GM23338 (cell line): Measurements from ENCODE around the gene MIAT.

ENCODE experiments used
- EZH2phosphoT487 ChIP-seq: fragments of 200-600 bp; sonication (generic); IDR thresholded peaks from one replicate; pipeline ENCODE4 v1.8.1; 2018; ENCODE audit warnings: antibody characterized with exemption; ENCODE audit not compliant: unreplicated experiment
- JUNB ChIP-seq: IDR thresholded peaks from one replicate; pipeline ENCODE4 v1.6.1; 2016; ENCODE audit warnings: antibody characterized with exemption; ENCODE audit not compliant: unreplicated experiment
- POLR2AphosphoS5 ChIP-seq: IDR thresholded peaks from 2 replicates; pipeline ENCODE4 v1.6.1; 2016; ENCODE audit warnings: antibody characterized with exemption, low read depth
- REST ChIP-seq: IDR thresholded peaks from one replicate; pipeline ENCODE4 v1.6.1; 2018; ENCODE audit warnings: antibody characterized with exemption; ENCODE audit not compliant: unreplicated experiment
- TF ChIP-seq, protein P1 (sequence below), 2 experiments: fragments of 200-600 bp in 1 of 2; sonication (generic) in 1 of 2; conservative IDR thresholded peaks; 2 replicates each; pipeline versions ENCODE4 v1.5.1 to v1.6.1; 2016 to 2017; ENCODE audit warnings: antibody characterized with exemption in 2 of 2, low read depth in 2 of 2, mild to moderate bottlenecking in 2 of 2, moderate library complexity in 1 of 2

- TF ChIP-seq EZH2phosphoT487 = no peak
- TF ChIP-seq, protein P1, sequence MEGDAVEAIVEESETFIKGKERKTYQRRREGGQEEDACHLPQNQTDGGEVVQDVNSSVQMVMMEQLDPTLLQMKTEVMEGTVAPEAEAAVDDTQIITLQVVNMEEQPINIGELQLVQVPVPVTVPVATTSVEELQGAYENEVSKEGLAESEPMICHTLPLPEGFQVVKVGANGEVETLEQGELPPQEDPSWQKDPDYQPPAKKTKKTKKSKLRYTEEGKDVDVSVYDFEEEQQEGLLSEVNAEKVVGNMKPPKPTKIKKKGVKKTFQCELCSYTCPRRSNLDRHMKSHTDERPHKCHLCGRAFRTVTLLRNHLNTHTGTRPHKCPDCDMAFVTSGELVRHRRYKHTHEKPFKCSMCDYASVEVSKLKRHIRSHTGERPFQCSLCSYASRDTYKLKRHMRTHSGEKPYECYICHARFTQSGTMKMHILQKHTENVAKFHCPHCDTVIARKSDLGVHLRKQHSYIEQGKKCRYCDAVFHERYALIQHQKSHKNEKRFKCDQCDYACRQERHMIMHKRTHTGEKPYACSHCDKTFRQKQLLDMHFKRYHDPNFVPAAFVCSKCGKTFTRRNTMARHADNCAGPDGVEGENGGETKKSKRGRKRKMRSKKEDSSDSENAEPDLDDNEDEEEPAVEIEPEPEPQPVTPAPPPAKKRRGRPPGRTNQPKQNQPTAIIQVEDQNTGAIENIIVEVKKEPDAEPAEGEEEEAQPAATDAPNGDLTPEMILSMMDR (conservative IDR thresholded peaks at IDR 0.05; ENCODE audit: low read depth in 2 of 2) = no peak
- TF ChIP-seq POLR2AphosphoS5 = no peak
- no peak for TF ChIP-seq JUNB
- no peak for TF ChIP-seq REST
Observed at GRCh38 chr22:26615149-26615548, 42.2 kb upstream of the MIAT start.
